Neuronal stem cell (in vitro differentiated cells): ENCODE results near the gene GALT.

Experiments
- DNase-seq: peaks from one replicate; pipeline ENCODE4 v3.0.0-alpha.2; 2013; ENCODE audit warnings: low spot score
- H2AFZ ChIP-seq: one replicate; pipeline ENCODE4 v1.6.1; 2013; ENCODE audit warnings: mild to moderate bottlenecking, low read length, inconsistent platforms
- H2AK5ac ChIP-seq: 2 replicates; pipeline ENCODE4 v1.6.1; 2013; ENCODE audit warnings: low read depth, mild to moderate bottlenecking, inconsistent platforms, low read length, moderate library complexity, mixed read lengths
- H2BK120ac ChIP-seq: 2 replicates; pipeline ENCODE4 v1.6.1; 2013; ENCODE audit warnings: low read depth, mild to moderate bottlenecking, inconsistent platforms, low read length, moderate library complexity, mixed read lengths
- H2BK12ac ChIP-seq: one replicate; pipeline ENCODE4 v1.6.1; 2013; ENCODE audit warnings: low read length, inconsistent platforms
- H2BK15ac ChIP-seq: 2 replicates; pipeline ENCODE4 v1.6.1; 2013; ENCODE audit warnings: mild to moderate bottlenecking, low read length, inconsistent platforms, mixed read lengths
- H2BK5ac ChIP-seq: one replicate; pipeline ENCODE4 v1.6.1; 2013; ENCODE audit warnings: inconsistent platforms, mild to moderate bottlenecking, low read length, moderate library complexity
- H3K14ac ChIP-seq: one replicate; pipeline ENCODE4 v1.6.1; 2013; ENCODE audit warnings: low read length, inconsistent platforms
- H3K18ac ChIP-seq: 2 replicates; pipeline ENCODE4 v1.6.1; 2013; ENCODE audit warnings: low read length, inconsistent platforms
- H3K23ac ChIP-seq: 2 replicates; pipeline ENCODE4 v1.6.1; 2013; ENCODE audit warnings: low read depth, mild to moderate bottlenecking, mixed read lengths, low read length, inconsistent platforms; ENCODE audit not compliant: poor library complexity
- H3K27ac ChIP-seq: replicated peaks from 3 replicates; pipeline ENCODE4 v1.5.1; 2013; ENCODE audit warnings: low read length, inconsistent platforms
- H3K27me3 ChIP-seq, 3 experiments: 2 replicates each; pipeline ENCODE4 v1.6.1; 2013; ENCODE audit warnings: low read length in 3 of 3, mild to moderate bottlenecking in 2 of 3, inconsistent platforms in 1 of 3, low read depth in 1 of 3, mixed read lengths in 1 of 3, moderate library complexity in 1 of 3; ENCODE audit not compliant: control insufficient read depth in 3 of 3, insufficient read depth in 3 of 3
- H3K36me3 ChIP-seq, 2 donors: replicated peaks in 1 of 2; 2 replicates each; pipeline ENCODE4 v1.6.1; 2013; ENCODE audit warnings: low read length in 2 of 2; ENCODE audit not compliant: control insufficient read depth in 2 of 2, insufficient read depth in 2 of 2
- H3K4ac ChIP-seq: 2 replicates; pipeline ENCODE4 v1.6.1; 2013; ENCODE audit warnings: inconsistent platforms, mild to moderate bottlenecking, low read length, moderate library complexity
- H3K4me1 ChIP-seq, 2 donors: 1 replicate in 1 of 2; 2 replicates in 1 of 2; pipeline ENCODE4 v1.6.1; 2013; ENCODE audit warnings: low read length in 2 of 2, low read depth in 1 of 2; ENCODE audit not compliant: control insufficient read depth in 2 of 2, insufficient read depth in 1 of 2
- H3K4me2 ChIP-seq: one replicate; pipeline ENCODE4 v1.6.1; 2013; ENCODE audit warnings: mild to moderate bottlenecking, low read length, inconsistent platforms; ENCODE audit not compliant: insufficient read depth, poor library complexity, severe bottlenecking
- H3K4me3 ChIP-seq, 2 donors: 2 replicates each; pipeline ENCODE4 v1.5.1; 2013; ENCODE audit warnings: low read length in 2 of 2, mild to moderate bottlenecking in 2 of 2, inconsistent platforms in 1 of 2, moderate library complexity in 1 of 2
- H3K79me1 ChIP-seq: one replicate; pipeline ENCODE4 v1.6.1; 2013; ENCODE audit warnings: low read depth, mild to moderate bottlenecking, inconsistent platforms, low read length, moderate library complexity
- H3K9ac ChIP-seq: one replicate; pipeline ENCODE4 v1.6.1; 2013; ENCODE audit warnings: mild to moderate bottlenecking, low read depth, low read length, inconsistent platforms; ENCODE audit not compliant: poor library complexity
- H3K9me3 ChIP-seq, 2 donors: replicated peaks in 1 of 2; 2 replicates each; pipeline versions ENCODE3 to v1.6.1; 2013; ENCODE audit warnings: low read length in 2 of 2, mild to moderate bottlenecking in 2 of 2, inconsistent platforms in 1 of 2, low read depth in 1 of 2, mixed read lengths in 1 of 2, moderate library complexity in 1 of 2; ENCODE audit not compliant: control insufficient read depth in 2 of 2, insufficient read depth in 1 of 2
- H4K8ac ChIP-seq: one replicate; pipeline ENCODE4 v1.6.1; 2013; ENCODE audit warnings: low read depth, mild to moderate bottlenecking, inconsistent platforms, low read length, moderate library complexity
- H4K91ac ChIP-seq: one replicate; pipeline ENCODE4 v1.6.1; 2013; ENCODE audit warnings: low read length, low read depth, mild to moderate bottlenecking, inconsistent platforms; ENCODE audit not compliant: poor library complexity
- WGBS, 2 donors: extraction: QIAGEN DNeasy Blood & Tissue Kit; methylation state at CpG; one replicate each; pipeline ENCODE4 v1.1.7; 2013; ENCODE audit warnings: missing lambda C conversion rate in 2 of 2, mixed read lengths in 1 of 2; ENCODE audit not compliant: insufficient read length in 2 of 2, insufficient replicate concordance in 1 of 2; ENCODE audit errors: extremely low coverage in 2 of 2; 5-methylcytosine and 5-hydroxymethylcytosine counted together

Gene GALT

GRCh38 chr9:34630402-34631154 lies 15.9 kb upstream of the GALT start:
- peak overlapping the region; percentile 70 for H4K91ac ChIP-seq
- H3K4me3 ChIP-seq = no peak overlapping the region
- no peak overlapping the region for H3K27ac ChIP-seq
- peak overlapping the region; percentile 95 for H2BK12ac ChIP-seq
- no CpG with 5 or more reads among the region's 5 CpGs for WGBS, 2 donors
- H3K4me2 ChIP-seq = no peak overlapping the region
- no peak overlapping the region for H3K4ac ChIP-seq
- H3K4me1 ChIP-seq = peaks cover 6 to 45% of the 10 kb centered on the region in 2 donors
- H2BK120ac ChIP-seq = no peak overlapping the region
- peak overlapping the region; percentile 69 for H2BK15ac ChIP-seq
- H4K8ac ChIP-seq = no peak overlapping the region
- no peak overlapping the region for H2AFZ ChIP-seq
- no peak for DNase-seq
- H3K79me1 ChIP-seq = peaks cover 7% of the 10 kb centered on the region
- peak overlapping the region; percentile 76 for H2BK5ac ChIP-seq
- no peaks in the 10 kb centered on the region for H3K9me3 ChIP-seq
- H2AK5ac ChIP-seq = peak overlapping the region; percentile 87
- peaks cover 0 to 60% (median 18%) of the 10 kb centered on the region in 3 experiments for H3K27me3 ChIP-seq
- H3K9ac ChIP-seq = peak overlapping the region; percentile 50
- H3K18ac ChIP-seq = peak overlapping the region; percentile 82
- peaks cover 7 to 10% of the 10 kb centered on the region in 2 donors for H3K36me3 ChIP-seq
- H3K23ac ChIP-seq = peak overlapping the region; percentile 46
- H3K14ac ChIP-seq = peak overlapping the region; percentile 40

DNA sequence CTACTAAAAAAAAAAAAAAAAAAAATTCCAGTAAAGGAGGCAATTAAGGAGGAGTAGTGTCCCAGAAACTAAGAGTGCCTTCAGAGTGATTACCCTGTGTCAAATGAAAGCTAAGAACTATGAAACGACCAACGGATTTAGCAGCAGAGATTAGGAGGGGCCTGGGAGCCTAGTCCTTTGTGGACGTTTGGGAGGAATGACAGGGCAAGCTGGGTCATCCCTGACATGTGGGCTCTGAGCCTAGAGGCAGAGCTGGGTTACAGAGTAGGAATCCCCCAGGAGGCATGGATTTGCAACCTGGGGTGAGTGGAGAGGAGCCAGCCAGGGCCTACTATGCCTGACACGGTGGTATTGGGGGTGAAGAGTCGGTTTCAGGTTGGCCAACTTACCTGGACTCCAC lies 13.3 kb upstream of the GALT start:
- no peak overlapping the region for H3K23ac ChIP-seq
- no peak overlapping the region for H2BK5ac ChIP-seq
- H2BK120ac ChIP-seq = no peak overlapping the region
- H2BK15ac ChIP-seq = no peak overlapping the region
- peak overlapping the region; percentile 58 for H3K27ac ChIP-seq
- H3K27me3 ChIP-seq = peaks cover 0 to 34% (median 10%) of the 10 kb centered on the region in 3 experiments
- H3K79me1 ChIP-seq = peaks cover 14% of the 10 kb centered on the region
- no peak overlapping the region for H4K8ac ChIP-seq
- H3K18ac ChIP-seq = no peak overlapping the region
- no peak overlapping the region for H3K4me2 ChIP-seq
- peaks cover 7 to 15% of the 10 kb centered on the region in 2 donors for H3K36me3 ChIP-seq
- H2AK5ac ChIP-seq = no peak overlapping the region
- no peak for DNase-seq
- H4K91ac ChIP-seq = no peak overlapping the region
- H3K4ac ChIP-seq = no peak overlapping the region
- H2BK12ac ChIP-seq = no peak overlapping the region
- H3K4me1 ChIP-seq = peaks cover 12 to 39% of the 10 kb centered on the region in 2 donors
- H3K9me3 ChIP-seq = no peaks in the 10 kb centered on the region
- no peak overlapping the region for H3K9ac ChIP-seq
- no peak overlapping the region for H3K4me3 ChIP-seq
- no CpG with 5 or more reads among the region's 5 CpGs for WGBS, 2 donors
- H3K14ac ChIP-seq = no peak overlapping the region
- H2AFZ ChIP-seq = no peak overlapping the region

GRCh38 chr9:34633851-34634550 lies 12.5 kb upstream of the GALT start:
- no peak overlapping the region for H3K14ac ChIP-seq
- no peak overlapping the region for H2BK120ac ChIP-seq
- no peak overlapping the region for H3K23ac ChIP-seq
- no peak overlapping the region for H2AFZ ChIP-seq
- no peak overlapping the region for H2AK5ac ChIP-seq
- H3K27me3 ChIP-seq = peaks cover 0 to 26% (median 5%) of the 10 kb centered on the region in 3 experiments
- no CpG with 5 or more reads among the region's 3 CpGs for WGBS, 2 donors
- H3K79me1 ChIP-seq = peaks cover 14% of the 10 kb centered on the region
- DNase-seq = peak; percentile 73
- H2BK15ac ChIP-seq = no peak overlapping the region
- peaks cover 11 to 39% of the 10 kb centered on the region in 2 donors for H3K4me1 ChIP-seq
- H3K4me2 ChIP-seq = no peak overlapping the region
- no peak overlapping the region for H2BK12ac ChIP-seq
- H3K18ac ChIP-seq = no peak overlapping the region
- H3K9me3 ChIP-seq = no peaks in the 10 kb centered on the region
- no peak overlapping the region for H4K8ac ChIP-seq
- H3K4me3 ChIP-seq = no peak overlapping the region
- H3K4ac ChIP-seq = no peak overlapping the region
- no peak overlapping the region for H2BK5ac ChIP-seq
- H4K91ac ChIP-seq = no peak overlapping the region
- H3K9ac ChIP-seq = no peak overlapping the region
- H3K27ac ChIP-seq = no peak overlapping the region
- peaks cover 7 to 15% of the 10 kb centered on the region in 2 donors for H3K36me3 ChIP-seq
